Adrenal gland (tissue), 12 donors: ENCODE measurements around the gene DAZAP1. TPM values are rescaled to one million over a fixed set of nuclear protein-coding genes. Genes with fewer than 3 reads are reported as not detected.
A peak's percentile ranks its signal among the peaks of the same experiment; 100 is the strongest.

Experiments used
- DNase-seq, 7 donors: peaks; one replicate each; pipeline ENCODE4 v3.0.0-alpha.2; 2019 to 2020
- H3K27ac ChIP-seq, 5 donors: fragments of 200-600 bp; sonication (generic) in 4 of 5; 1 replicate in 3 of 5; 2 replicates in 2 of 5; pipeline versions ENCODE4 v1.5.1 to v1.8.0; 2016 to 2020; ENCODE audit warnings: mild to moderate bottlenecking in 1 of 5
- H3K27me3 ChIP-seq: fragments of 200-600 bp; 2 replicates; pipeline ENCODE4 v1.8.0; 2021
- H3K36me3 ChIP-seq, 2 donors: fragments of 200-600 bp; replicated peaks in 1 of 2; 1 replicate in 1 of 2; 2 replicates in 1 of 2; pipeline versions ENCODE4 v1.5.1 to v1.8.0; 2018 to 2022
- H3K4me1 ChIP-seq, 2 donors: fragments of 200-600 bp; replicated peaks in 1 of 2; 1 replicate in 1 of 2; 2 replicates in 1 of 2; pipeline versions ENCODE4 v1.5.1 to v1.8.0; 2018 to 2021
- H3K4me3 ChIP-seq, 4 donors: fragments of 200-600 bp; sonication (generic) in 3 of 4; one replicate each; pipeline ENCODE4 v1.5.1; 2016 to 2018
- H3K9me3 ChIP-seq, 3 donors: fragments of 200-600 bp; sonication (generic) in 1 of 3; replicated peaks in 1 of 3; 1 replicate in 2 of 3; 2 replicates in 1 of 3; pipeline versions ENCODE4 v1.5.1 to v1.8.0; 2016 to 2021
- CTCF ChIP-seq, 6 experiments: fragments of 450-650 bp in 4 of 6; fragments of 200-600 bp in 2 of 6; sonication (generic) in 1 of 6; IDR thresholded peaks; 1 replicate in 5 of 6; 2 replicates in 1 of 6; pipeline versions ENCODE4 v1.5.1 to v1.8.0; 2016 to 2021; ENCODE audit warnings: antibody characterized with exemption in 6 of 6, mild to moderate bottlenecking in 2 of 6, moderate library complexity in 1 of 6
- POLR2A ChIP-seq, 2 donors: fragments of 450-650 bp; IDR thresholded peaks; one replicate each; pipeline ENCODE4 v1.6.1; 2017; ENCODE audit warnings: antibody characterized with exemption in 2 of 2, mild to moderate bottlenecking in 2 of 2, moderate library complexity in 1 of 2
- WGBS, 4 donors: extraction: QIAGEN DNeasy Blood & Tissue Kit in 2 of 4; methylation state at CpG; one replicate each; pipeline versions ENCODE4 v1.1.5 to v1.1.7; 2013 to 2017; 5-methylcytosine and 5-hydroxymethylcytosine counted together
- intact Hi-C, 2 donors: fragments of 100-400 bp; cut with DNase I; formaldehyde crosslinking; loops; one replicate each; pipeline versions ENCODE4 v1.14.1 to v1.15.0; 2022 to 2023
- polyA plus RNA-seq, 3 donors: library from polyadenylated mRNA; stranded (reverse); fragments of 200-250 nt in 2 of 3; fragments of 350-450 nt in 1 of 3; fragmentation: Illumina TruSeq in 1 of 3; extraction: RNeasy Lipid Tissue Mini Kit (QIAGEN cat#74804) in 1 of 3; gene quantifications; one replicate each; pipeline ENCODE4 v1.2.3, GENCODE V29; 2013 to 2014
- total RNA-seq, 9 donors: library from RNA; depleted of rRNA in 4 of 9; stranded (reverse); fragments of >200 nt in 4 of 9; fragments of 120-200 nt in 1 of 9; fragmentation: NEBNext Ultra II Directional in 1 of 9; extraction: Animal tissue kit (Norgen Biotek cat#: 25700) in 1 of 9; gene quantifications; one replicate each; pipeline versions ENCODE4 v1.1.0 to v1.2.4, GENCODE V29; 2013 to 2023
- donor health status: healthy with polysubstance abuse.
- donor health status: Bipolar disorder and iron deficiency.
- donor health status: DM: yes; HTN: yes; CAD: no.
- donor health status: DM: no; HTN: no; CAD: no.
- donor health status: DM: no; HTN: no; CAD: no.
- donor health status: DM: yes; HTN: yes; CAD: no.

The DAZAP1 gene
- total and polyA plus RNA-seq, 12 donors, result 11.5 to 117 (median 53.1) TPM

DNA sequence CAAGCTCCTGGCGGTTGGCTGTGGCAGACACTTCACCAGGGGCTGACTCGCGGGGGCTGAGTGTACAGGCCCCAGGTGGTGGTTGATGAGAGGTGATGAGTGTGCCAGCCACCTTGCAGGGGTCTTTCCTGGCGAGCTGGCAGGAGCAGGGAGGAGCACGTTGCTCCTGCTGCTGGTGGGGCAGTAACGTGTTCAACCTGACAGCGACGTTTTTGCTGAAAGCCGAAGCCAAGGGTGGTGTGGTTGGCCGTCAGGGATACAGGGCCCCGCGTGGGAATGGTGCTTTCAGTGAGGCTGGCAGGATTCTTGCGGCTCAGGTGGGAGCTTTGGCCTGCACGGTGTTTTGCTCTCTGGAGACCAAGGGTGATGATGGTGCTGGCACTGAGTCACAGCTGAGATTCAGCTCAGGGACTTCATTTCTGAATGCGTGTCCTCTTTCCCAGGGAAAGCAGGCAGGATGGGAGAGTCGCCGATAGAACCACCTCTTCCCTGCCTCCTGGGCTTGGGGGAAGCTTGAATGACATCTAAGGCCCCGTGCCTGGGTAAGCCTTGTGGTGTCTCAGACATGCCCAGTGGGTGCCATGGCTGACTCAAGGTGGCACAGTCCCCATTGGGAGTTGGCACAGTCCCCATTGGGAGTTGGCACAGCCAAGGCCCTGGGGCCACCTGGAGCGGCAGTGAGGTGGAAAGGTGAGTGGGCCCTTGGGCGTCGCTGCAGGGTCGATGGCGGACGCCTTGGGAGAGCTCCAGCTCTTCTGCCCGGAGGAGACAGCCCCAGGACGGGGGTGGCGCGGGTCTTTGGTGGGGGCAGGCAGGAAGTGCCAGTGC, 8.8 kb downstream of the DAZAP1 start:
- Histone ChIP-seq H3K36me3 (peaks cover 0 to 34% of the 10 kb centered on the region in 2 donors), H3K27me3 (no peaks in the 10 kb centered on the region), H3K4me1 (peaks cover 28 to 60% of the 10 kb centered on the region in 2 donors), H3K4me3 (peak overlapping the region in 1 of 4 donors; percentile 34), H3K9me3 (no peaks in the 10 kb centered on the region), H3K27ac (peak overlapping the region; percentile 1 to 96 (median 80))
- peak in 2 of 7 donors; percentile 59 to 60 for DNase-seq
- TF ChIP-seq CTCF (IDR thresholded peaks at IDR 0.05) (no peak), POLR2A (IDR thresholded peaks at IDR 0.05) (no peak)
- intact Hi-C loops, result no loop called here
- WGBS, 4 donors, result 33 to 60% (median 46%) methylated on average over 13 to 28 of the region's 28 CpGs

GRCh38 chr19:1417145-1417544, 9.8 kb downstream of the DAZAP1 start:
- WGBS, 4 donors, result 46 to 57% (median 51%) methylated on average over 21 of the region's 21 CpGs
- DNase-seq, result peak; percentile 70 to 87 (median 77)
- TF ChIP-seq POLR2A (IDR thresholded peaks at IDR 0.05) (peak in 1 of 2 donors; percentile 17), CTCF (IDR thresholded peaks at IDR 0.05) (no peak)
- Histone ChIP-seq H3K4me1 (peaks cover 27 to 59% of the 10 kb centered on the region in 2 donors), H3K4me3 (no peak overlapping the region), H3K36me3 (peaks cover 0 to 43% of the 10 kb centered on the region in 2 donors), H3K9me3 (no peaks in the 10 kb centered on the region), H3K27ac (peak overlapping the region in 3 of 5 donors; percentile 71 to 96 (median 90)), H3K27me3 (no peaks in the 10 kb centered on the region)
- intact Hi-C loops, result no loop called here

- intact Hi-C loops, result no loop called here
- TF ChIP-seq POLR2A (IDR thresholded peaks at IDR 0.05), result no peak
- TF ChIP-seq CTCF (IDR thresholded peaks at IDR 0.05), result no peak
- DNase-seq, result no peak
- H3K27me3 ChIP-seq, result no peaks in the 10 kb centered on the region
- H3K36me3 ChIP-seq, result peaks cover 0 to 42% of the 10 kb centered on the region in 2 donors
- peaks cover 27 to 59% of the 10 kb centered on the region in 2 donors for H3K4me1 ChIP-seq
- no peaks in the 10 kb centered on the region for H3K9me3 ChIP-seq
- no peak overlapping the region for H3K4me3 ChIP-seq
- peak overlapping the region in 3 of 5 donors; percentile 71 to 96 (median 90) for H3K27ac ChIP-seq
- WGBS, 4 donors, result 77 to 90% (median 82%) methylated on average over 22 to 30 of the region's 30 CpGs
Observed at GRCh38 chr19:1417681-1418495, 10.5 kb downstream of the DAZAP1 start.

DNA sequence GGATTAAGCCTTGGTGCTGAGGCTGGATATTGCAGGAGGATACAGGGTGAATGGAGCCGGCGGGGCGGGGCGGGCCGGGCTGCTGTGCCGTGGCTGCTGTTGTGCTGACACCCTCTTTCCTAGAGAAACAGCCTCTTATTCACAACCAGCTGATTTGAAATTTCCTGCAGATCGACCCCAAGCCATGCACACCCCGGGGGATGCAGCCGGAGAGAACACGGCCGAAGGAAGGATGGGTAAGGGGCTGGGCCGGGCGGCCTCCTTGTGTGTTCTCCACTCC, 11.1 kb downstream of the DAZAP1 start:
- WGBS, 4 donors, result 84 to 94% (median 90%) methylated on average over 11 to 13 of the region's 13 CpGs
- peak overlapping the region in 1 of 5 donors; percentile 10 for H3K27ac ChIP-seq
- no peak overlapping the region for H3K4me3 ChIP-seq
- H3K27me3 ChIP-seq, result no peaks in the 10 kb centered on the region
- H3K36me3 ChIP-seq, result peaks cover 0 to 42% of the 10 kb centered on the region in 2 donors
- TF ChIP-seq CTCF (IDR thresholded peaks at IDR 0.05) (no peak), POLR2A (IDR thresholded peaks at IDR 0.05) (no peak)
- intact Hi-C loops, result no loop called here
- H3K4me1 ChIP-seq, result peaks cover 27 to 57% of the 10 kb centered on the region in 2 donors
- H3K9me3 ChIP-seq, result no peaks in the 10 kb centered on the region
- no peak for DNase-seq
